Omental fat pad (tissue), 4 donors: ENCODE results near the gene RAB15. TPM values are rescaled to one million over a fixed set of nuclear protein-coding genes. Genes with fewer than 3 reads are reported as not detected.

ENCODE experiments used
- ATAC-seq: fragments of 150-250 bp; one replicate; pipeline ENCODE4 v1.9.1; 2016; ENCODE audit warnings: mild to moderate bottlenecking, moderate library complexity; ENCODE audit not compliant: low FRiP score
- DNase-seq: peaks from one replicate; pipeline ENCODE4 v3.0.0-alpha.2; 2019; ENCODE audit warnings: low spot score
- total RNA-seq, 4 donors: library from RNA; depleted of rRNA; stranded (reverse); fragments of >200 nt; gene quantifications; one replicate each; pipeline ENCODE4 v1.1.0, GENCODE V29; 2016
- TF ChIP-seq, protein P1 (sequence below), 3 donors: fragments of 450-650 bp; IDR thresholded peaks; one replicate each; pipeline ENCODE4 v1.5.1; 2016 to 2017; ENCODE audit warnings: antibody characterized with exemption in 3 of 3, mild to moderate bottlenecking in 3 of 3, moderate library complexity in 2 of 3

RAB15 gene
- total RNA-seq, 4 donors from 2014 or later = 1.6 to 3.8 (median 2.4) TPM

GRCh38 chr14:64940336-64940910 lies 31.7 kb downstream of the RAB15 start:
- ATAC-seq = no peak

GRCh38 chr14:64939817-64940190 lies 32.3 kb downstream of the RAB15 start:
- DNase-seq (no peak), ATAC-seq (no peak)
- TF ChIP-seq, protein P1, sequence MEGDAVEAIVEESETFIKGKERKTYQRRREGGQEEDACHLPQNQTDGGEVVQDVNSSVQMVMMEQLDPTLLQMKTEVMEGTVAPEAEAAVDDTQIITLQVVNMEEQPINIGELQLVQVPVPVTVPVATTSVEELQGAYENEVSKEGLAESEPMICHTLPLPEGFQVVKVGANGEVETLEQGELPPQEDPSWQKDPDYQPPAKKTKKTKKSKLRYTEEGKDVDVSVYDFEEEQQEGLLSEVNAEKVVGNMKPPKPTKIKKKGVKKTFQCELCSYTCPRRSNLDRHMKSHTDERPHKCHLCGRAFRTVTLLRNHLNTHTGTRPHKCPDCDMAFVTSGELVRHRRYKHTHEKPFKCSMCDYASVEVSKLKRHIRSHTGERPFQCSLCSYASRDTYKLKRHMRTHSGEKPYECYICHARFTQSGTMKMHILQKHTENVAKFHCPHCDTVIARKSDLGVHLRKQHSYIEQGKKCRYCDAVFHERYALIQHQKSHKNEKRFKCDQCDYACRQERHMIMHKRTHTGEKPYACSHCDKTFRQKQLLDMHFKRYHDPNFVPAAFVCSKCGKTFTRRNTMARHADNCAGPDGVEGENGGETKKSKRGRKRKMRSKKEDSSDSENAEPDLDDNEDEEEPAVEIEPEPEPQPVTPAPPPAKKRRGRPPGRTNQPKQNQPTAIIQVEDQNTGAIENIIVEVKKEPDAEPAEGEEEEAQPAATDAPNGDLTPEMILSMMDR (IDR thresholded peaks at IDR 0.05) = no peak

More at GRCh38 chr14:64940336-64940910, 31.7 kb downstream of the RAB15 start:
- TF ChIP-seq, protein P1 (IDR thresholded peaks at IDR 0.05) = no peak
- no peak for DNase-seq

- ATAC-seq = no peak
- DNase-seq = no peak
- TF ChIP-seq, protein P1 (IDR thresholded peaks at IDR 0.05) = no peak
Measured at GRCh38 chr14:64938972-64939816, 32.9 kb downstream of the RAB15 start.

DNA sequence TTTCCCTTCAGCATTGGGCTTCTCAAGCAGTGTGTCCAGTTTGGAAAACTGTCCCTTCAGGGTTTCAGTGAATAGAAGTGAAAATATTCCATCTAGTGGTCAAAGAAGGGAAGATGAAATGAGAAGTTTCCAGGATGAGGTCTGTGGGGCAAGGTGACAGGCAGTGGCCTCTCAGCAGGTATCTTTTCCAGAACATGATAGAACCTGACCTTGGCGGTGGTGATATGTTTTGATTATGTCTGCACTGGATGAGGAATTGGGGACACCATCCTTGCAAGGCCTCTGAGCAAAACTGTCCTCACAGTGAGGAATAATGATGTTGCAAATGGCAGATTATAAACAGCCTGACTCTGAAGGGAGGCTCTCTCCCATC lies 34.3 kb downstream of the RAB15 start:
- ATAC-seq (no peak), DNase-seq (no peak)
- TF ChIP-seq, protein P1 (IDR thresholded peaks at IDR 0.05) = no peak

GRCh38 chr14:64937171-64937820 lies 34.8 kb downstream of the RAB15 start:
- ATAC-seq = no peak
- DNase-seq = no peak
- TF ChIP-seq, protein P1 (IDR thresholded peaks at IDR 0.05) = no peak

DNA sequence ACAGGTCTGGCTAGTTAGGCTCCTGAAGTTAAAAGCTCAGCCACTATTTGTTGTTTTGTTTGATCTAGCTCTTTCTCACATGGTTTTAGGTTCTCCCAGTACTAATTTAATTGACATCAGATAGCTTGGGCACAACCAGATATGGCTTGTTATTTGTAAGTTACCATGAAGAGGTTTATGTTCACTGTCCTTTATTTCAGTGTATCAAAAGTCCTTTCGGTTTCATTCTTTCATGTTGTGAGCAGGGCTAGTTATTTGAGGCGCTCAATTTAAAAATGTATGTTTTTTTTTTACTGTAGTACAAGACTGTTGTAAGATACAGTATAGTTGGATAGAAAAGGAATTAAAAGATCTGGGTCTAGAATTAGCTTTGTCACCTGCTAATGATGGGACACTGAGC lies 36.6 kb downstream of the RAB15 start:
- ATAC-seq = no peak
- no peak for DNase-seq
- TF ChIP-seq, protein P1 (IDR thresholded peaks at IDR 0.05) = no peak
